Fibroblast of pulmonary artery (primary cell): ENCODE results near the gene SLC6A4.

ENCODE experiments used
- DNase-seq: peaks from one replicate; pipeline ENCODE4 v3.0.0-alpha.2; 2010; ENCODE audit warnings: low read depth
- H3K4me3 ChIP-seq: replicated peaks from 2 replicates; pipeline ENCODE4 v1.5.1; 2011; ENCODE audit warnings: low read depth, mild to moderate bottlenecking, control low read depth, low read length, moderate library complexity
- TF ChIP-seq, protein P1 (sequence below): IDR thresholded peaks from 2 replicates; pipeline ENCODE4 v1.5.1; 2011; ENCODE audit warnings: mild to moderate bottlenecking, control low read depth, low read length, inconsistent platforms; ENCODE audit errors: missing control alignments

Gene SLC6A4

DNA sequence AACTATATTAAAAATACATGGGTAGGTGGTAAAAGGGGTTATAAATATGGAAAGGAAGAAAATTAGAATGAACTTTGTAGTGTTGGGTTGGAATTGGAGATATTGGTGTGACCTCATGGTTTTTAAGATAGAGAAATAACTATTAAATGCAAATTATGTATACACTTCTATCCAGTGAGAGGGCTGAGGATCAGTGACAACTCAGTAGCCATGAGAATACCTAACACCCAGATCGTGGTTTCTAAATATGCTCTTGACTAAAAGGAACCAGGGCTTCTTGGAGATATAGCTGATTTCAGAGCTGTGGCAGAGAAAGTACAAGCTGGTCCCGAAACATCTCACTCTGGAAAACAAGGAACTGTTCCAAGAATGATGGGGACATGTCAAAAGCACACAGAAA, 44.4 kb downstream of the SLC6A4 start:
- H3K4me3 ChIP-seq, result no peak overlapping the region
- DNase-seq, result no peak
- TF ChIP-seq, protein P1, sequence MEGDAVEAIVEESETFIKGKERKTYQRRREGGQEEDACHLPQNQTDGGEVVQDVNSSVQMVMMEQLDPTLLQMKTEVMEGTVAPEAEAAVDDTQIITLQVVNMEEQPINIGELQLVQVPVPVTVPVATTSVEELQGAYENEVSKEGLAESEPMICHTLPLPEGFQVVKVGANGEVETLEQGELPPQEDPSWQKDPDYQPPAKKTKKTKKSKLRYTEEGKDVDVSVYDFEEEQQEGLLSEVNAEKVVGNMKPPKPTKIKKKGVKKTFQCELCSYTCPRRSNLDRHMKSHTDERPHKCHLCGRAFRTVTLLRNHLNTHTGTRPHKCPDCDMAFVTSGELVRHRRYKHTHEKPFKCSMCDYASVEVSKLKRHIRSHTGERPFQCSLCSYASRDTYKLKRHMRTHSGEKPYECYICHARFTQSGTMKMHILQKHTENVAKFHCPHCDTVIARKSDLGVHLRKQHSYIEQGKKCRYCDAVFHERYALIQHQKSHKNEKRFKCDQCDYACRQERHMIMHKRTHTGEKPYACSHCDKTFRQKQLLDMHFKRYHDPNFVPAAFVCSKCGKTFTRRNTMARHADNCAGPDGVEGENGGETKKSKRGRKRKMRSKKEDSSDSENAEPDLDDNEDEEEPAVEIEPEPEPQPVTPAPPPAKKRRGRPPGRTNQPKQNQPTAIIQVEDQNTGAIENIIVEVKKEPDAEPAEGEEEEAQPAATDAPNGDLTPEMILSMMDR, result no peak

- H3K4me3 ChIP-seq, result no peak overlapping the region
- TF ChIP-seq, protein P1, result no peak
- no peak for DNase-seq
These were observed 47.1 kb downstream of the SLC6A4 start for GRCh38 chr17:30188211-30188939.

DNA sequence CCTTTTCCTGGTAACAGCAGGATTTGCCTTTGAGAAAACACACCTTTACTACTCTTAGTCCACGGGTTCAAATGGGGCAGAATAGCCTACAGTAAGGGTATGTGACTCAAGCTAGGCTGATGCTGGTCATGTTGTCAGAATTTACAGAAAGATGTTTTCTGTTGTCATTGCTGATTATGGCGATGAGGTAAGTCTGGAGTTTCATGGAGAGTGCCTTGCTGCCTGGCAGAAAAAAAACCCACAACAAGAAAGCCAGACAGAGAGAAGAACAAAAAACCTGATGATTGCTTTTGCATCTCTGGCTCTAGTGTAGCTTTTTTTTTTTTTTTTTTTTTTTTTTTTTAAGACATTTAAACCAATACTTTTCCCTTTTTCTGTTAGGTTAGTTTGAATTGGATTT, 47.9 kb downstream of the SLC6A4 start:
- H3K4me3 ChIP-seq, result no peak overlapping the region
- DNase-seq, result no peak
- TF ChIP-seq, protein P1, result no peak

GRCh38 chr17:30186761-30187160, 48.7 kb downstream of the SLC6A4 start:
- TF ChIP-seq, protein P1, result no peak
- no peak for DNase-seq

GRCh38 chr17:30176855-30177254, 58.6 kb downstream of the SLC6A4 start:
- no peak for DNase-seq
- TF ChIP-seq, protein P1, result no peak
- H3K4me3 ChIP-seq, result no peak overlapping the region

More at GRCh38 chr17:30186761-30187160, 48.7 kb downstream of the SLC6A4 start:
- no peak overlapping the region for H3K4me3 ChIP-seq

DNA sequence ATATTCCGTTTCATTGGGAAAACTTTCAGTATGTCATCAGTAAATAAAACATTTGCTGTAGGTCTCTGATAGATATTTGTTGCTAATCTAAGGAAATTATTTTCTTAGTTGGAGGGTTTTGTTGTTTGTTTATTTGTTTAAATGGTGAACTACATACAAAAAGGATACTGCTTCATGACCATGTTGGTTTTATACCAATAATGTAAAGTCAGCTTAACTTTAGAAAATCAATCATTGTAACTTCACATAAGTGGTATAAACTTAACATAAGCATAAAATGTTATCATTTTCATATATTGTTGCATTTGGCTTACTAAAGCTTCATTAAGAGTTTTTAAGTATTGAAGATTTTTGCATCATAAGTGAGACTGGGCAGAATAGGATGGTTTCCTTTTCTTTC, 60.9 kb downstream of the SLC6A4 start:
- TF ChIP-seq, protein P1, result no peak
- DNase-seq, result no peak
- no peak overlapping the region for H3K4me3 ChIP-seq

DNA sequence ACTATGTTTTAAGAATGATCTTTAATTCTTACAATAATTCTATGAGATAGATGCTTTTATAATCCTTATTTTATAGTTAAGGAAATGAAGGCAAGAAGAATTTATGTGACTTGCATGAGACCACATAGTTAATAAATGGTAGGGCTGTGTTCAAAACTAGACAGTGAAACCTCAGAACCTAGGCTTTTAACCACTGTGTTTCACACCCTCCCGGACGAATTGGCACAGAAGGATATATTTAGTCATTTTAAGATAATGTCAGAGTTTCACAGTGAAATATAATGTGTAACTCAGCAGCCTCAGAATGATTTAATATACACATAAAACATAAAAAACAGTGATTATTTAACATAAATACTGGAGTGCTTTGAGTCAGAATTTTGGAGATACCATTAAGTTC, 61.8 kb downstream of the SLC6A4 start:
- TF ChIP-seq, protein P1, result no peak
- DNase-seq, result no peak

More for the DNA sequence above, 61.8 kb downstream of the SLC6A4 start:
- no peak overlapping the region for H3K4me3 ChIP-seq
